Measurements from ENCODE around the gene CACHD1.

Gene CACHD1

DNA sequence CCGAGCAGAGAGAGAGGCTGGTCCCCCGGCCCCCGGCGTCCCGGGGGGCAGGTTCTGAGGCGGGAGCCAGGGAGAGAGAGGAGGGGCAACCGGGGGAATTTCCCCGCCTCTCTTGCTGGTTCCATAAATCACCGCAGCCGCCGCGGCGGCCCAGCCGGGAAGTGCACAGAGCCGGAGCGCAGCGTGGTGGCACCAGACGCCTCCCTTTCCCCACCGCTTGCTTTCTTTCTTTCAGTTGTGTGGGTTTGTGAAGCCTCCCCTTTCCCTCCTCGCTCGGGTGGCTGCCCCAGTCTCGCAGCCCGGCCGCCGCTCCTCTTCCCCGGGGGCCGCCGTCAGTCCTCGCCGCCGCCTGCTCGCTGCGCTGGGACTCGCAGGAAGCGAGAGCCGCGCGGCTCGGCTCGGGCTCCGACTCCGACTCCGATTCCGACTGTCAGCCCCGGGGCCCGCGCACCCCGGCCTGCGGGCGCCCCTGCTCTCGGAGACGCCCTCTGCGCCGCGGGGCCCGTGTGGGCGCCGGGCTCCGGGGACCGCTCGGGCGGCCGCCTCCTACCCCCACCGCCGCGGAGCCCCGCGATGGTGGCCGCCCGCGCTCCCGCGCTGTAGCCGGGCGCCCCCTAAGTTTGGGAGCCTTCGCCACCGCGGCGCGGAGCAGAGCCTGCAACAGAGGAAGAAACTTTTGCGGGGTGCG lies at the start of gene CACHD1:
TSS of gene CACHD1 (plus strand) at position 153 of the 688 bp plus-strand sequence. CDS start 616 bp downstream, outside the sequence.
- peak; percentile 27 to 42 for DNase-seq

DNA sequence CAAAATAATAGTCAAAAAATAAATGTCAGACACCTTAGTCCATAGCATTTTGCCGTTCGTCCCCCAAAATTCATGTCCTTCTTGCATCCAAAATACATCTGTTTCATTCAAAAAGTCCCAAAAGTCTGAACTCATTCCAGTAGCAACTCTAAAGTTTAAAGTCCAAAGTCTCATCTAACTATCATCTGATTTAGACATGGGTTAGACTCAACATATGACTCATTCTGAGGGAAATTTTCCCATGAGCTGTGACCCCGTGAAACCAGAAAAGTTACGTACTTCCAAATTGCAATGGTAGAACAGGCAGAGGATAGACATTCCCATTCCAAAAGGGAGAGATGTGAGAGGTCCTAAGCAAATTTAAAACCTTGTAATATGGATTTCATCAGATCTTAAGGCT lies 48.6 kb upstream of the CACHD1 start:
- no peak for DNase-seq

DNA sequence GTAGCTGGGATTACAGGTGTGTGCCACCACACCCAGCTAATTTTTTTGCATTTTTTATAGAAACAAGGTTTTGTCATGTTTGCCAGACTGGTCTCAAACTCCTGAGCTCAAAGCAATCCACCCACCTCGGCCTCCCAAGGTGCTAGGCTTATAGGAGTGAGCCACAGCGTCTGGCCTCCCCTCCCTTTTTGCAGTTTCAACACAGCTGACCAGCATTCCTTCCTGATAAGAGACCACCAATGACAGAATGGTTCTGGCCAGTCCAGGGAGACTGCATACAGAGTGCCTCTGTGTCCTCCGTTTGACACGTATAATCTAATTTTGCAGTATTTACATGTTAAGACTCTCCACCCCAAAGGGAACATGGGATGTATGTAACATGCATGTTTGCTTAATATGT lies 46.4 kb upstream of the CACHD1 start:
- no peak for DNase-seq

DNA sequence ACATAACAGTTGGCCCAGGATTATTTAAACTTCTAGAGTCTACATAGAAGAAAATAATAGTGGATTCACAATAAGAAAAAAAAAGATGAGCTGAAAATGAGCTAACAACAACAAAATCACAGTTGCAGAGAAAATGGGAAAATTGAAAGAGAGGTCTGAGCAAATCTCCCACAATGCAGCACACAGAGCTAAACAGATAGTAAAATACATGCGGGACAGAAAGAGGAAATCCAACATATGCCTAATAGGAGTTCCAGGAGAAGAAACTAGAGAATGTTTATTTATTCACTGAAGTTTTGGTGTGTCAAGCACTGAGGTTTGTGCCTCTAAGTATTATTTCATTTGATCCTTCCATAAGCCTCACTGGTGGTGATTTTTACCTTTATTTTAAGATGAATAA lies 45.5 kb upstream of the CACHD1 start:
- no peak for DNase-seq

DNA sequence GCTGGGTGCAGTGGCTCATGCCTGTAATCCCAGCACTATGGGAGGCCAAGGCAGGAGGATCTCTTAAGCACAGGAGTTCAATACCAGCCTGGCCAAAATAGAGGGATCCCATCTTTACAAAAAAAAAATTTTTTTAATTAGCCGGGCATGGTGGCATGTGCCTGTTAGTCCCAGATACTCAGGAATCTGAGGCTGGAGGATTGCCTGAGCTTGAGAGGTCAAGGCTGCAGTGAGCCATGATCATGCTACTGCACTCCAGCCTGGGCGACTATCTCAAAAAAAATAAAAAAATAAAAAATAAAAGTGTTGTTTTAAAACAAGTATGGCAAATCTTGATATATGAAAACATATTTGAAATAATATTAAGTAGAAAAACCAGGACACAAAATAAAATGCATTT lies 44.4 kb upstream of the CACHD1 start:
- no peak for DNase-seq

DNA sequence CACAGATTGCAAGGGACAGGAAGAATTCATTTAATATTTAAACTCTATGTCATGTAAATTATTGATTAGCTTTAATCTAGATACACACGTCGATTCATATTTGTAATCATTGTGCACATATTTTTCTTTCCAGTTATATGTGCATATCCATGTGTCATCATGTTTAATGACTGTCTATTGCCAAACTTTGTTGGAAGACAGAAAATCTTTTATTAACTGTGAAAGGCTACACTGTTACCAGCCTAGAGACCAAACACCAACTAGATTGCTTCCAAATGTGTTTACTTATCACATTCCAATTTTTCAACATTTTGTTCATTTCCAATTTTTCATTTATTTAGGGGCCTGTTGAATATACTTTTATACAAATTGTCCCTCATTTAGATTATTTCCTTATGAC lies 43.2 kb upstream of the CACHD1 start:
- no peak for DNase-seq

DNA sequence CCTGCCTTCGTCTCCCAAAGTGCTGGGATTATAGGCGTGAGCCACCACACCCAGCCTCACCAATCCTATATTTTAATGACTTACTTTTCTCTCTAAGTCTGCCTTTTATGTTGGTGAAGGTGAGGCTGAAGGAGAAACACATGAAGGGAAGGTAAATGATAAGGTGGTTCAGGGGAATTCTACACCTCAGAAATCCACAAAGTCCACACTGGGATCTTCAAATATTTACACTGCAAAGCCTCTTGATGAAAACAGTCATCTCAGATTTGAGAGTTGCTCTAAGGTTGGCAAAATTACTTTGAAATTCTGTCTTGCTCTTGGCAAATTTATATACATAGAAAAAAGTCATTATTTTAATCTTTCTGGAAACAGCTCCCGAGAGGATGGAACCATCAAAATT lies 42.0 kb upstream of the CACHD1 start:
- DNase-seq, result no peak

DNA sequence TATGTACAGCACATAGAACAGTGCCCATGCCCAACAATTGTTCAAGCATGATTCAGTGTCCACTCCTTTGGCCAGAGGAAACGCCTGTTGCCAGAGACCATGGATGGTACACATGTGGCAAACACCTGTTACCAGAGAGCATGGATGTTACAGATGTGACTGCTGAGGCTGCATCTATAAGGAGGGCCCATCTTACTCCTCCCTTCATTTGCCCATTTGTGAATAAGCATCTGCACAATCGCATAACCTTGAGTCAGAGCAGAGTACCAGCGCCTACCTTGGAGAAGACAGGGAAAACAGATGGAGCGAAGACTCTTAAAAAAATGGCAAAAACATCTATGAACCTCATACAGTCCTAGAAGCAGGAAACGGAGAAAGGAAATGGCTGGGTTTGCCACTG lies 36.6 kb upstream of the CACHD1 start:
- no peak for DNase-seq

DNA sequence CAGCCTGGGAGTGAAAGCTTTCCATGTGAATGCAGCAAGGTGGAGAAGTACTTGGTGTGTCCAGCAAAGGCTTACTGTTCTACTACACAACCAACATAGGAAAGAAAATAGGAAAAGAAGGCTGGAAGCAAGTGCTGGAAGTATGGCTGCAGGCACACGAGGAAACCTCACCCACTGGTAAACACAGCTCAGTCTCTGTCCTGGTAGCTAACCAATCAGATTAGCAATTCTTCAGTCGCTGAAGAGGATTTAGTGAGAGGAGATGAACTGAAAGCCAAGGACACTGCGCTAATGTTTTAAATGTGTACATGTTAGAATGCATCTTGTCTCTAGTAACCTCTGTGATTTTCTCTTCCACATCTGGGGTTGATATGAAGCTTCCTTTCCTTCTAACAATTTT lies 36.2 kb upstream of the CACHD1 start:
- no peak for DNase-seq

DNA sequence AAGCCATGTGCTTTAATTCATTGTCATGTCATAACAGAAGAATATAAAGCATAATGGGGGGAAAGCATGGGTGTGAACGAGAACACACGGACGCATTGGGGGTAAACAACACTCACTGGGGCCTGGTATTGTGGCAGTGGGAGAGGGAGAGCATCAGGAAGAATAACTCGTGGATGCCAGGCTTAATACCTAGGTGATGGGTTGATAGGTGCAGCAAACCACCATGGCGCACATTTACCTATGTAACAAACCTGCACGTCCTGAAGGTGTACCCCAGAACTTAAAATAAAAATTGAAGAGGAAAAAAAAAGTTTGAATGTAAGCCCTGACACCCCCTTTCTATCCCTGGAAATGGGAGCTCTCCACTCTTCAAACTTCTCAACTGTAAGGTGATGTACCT lies 34.9 kb upstream of the CACHD1 start:
- DNase-seq, result no peak

DNA sequence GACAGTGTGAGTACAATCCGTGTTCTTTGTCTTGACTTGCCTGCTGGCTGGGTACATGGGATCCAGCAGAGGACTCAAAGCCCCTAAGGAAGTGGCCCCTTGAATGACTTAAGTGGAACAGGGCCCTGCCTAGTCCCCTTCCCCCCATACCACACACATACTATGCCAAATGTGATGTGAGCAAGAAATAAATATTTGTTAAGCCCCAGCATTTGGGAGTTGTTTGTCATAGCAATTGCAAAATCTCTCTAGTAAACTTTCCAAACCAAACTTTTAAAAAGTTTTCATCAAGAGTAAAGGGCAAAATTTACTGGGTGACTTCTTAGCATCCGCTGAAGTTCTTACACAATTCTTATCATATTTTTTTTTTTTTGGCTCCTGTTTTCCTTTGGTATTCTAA lies 32.5 kb upstream of the CACHD1 start:
- no peak for DNase-seq

DNA sequence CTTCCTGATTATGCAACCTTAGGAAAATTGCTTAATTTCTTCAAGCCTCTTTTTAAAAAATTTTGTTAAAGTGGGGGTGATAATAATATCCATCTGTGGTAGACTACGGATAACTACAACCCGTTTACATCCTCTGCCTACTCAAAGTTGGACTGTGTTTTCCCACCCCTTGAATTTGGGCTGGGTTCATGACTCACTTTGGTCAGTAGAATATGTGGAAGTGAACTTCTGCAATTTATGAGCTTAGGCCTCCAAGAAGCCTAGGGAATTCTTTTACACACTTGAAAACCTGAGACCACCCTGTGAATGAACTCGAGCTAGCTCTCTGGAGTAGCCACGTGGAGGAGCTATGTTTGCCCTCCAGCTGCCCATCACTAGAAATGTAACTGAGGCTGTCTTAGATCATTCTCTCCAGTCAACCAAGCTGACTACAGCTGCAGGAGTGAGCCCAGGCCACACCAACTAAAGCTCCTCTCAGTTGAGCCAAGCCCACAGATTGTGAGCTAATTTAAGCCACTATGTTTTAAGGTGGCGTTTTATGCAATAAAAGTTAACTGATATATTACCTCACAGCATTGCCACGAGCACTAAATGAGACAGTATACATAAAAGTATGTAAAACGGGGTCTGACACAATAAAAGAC lies 29.6 kb upstream of the CACHD1 start:
- no peak for DNase-seq

DNA sequence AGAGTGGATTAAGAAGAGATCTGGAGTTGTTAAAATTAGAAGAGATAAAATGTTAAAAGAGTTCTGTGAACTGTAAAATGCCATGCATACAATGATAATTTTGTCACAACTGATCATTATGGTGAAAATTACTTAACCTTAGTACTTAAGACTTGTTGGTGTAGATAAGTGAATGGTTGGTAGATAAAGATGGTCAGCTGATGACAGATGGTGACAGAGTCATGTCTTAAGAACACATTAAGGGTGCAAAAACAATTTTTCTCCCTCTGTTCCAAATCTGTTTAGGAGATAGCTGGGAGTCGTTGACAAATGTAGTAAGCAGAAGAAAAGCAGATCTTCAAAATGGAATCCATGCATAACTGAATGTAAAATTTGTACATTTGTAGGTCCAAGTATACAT lies 18.5 kb upstream of the CACHD1 start:
- DNase-seq, result no peak

DNA sequence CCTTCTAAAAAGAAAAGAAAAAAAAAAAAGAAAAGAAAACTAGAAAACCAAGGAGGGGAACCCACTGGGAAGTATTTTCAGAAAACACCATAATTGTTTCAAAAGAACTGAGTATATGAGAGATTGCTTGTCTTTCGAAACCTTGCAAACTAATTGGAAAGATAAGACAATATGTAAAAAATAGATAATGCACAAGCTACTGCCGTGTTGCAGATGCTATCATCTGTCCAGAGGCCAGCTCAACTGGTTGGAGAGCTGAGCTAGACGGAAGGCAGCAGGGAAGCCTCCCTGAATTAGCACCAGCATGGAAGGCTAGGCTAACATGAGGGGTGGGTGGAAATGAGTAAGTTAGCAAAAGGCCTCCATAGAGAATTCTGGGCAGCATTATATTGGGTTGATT lies 16.2 kb upstream of the CACHD1 start:
- no peak for DNase-seq

DNA sequence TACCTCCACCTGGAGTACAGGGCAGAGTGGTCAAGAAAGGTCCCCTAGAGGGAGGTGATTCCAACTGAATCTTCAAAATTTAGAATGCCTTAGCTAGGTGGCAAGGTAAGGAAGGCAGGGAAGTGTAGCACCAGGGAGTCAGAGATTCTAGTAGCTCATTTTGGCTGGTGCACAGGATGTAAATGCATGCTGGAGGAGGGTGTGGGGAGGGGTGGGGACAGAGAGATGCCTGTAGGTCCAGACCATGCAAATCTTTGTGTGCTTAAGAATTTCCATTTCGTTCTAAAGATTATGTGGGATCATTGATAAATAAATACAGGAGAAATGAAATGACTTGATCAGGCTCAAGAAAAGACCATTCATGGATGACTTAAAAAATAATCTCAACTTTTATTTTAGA lies 11.0 kb upstream of the CACHD1 start:
- DNase-seq, result no peak

DNA sequence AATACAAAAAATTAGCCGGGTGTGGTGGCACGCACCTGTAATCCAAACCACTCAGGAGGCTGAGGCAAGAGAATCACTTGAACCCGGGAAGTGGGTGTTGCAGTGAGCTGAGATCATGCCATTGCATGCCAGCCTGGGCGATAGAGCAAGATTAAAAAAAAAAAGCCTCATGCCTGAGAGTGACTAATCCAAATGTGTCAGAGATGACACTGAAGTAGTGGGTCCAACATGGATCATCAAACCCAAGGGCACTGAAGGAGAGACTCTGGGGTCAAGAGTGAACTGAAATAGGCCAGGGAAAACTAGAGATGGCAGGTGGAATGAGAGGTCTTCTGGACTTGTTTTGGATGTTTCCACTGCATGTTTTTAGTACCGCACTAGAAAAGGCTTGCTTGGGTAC lies 10.2 kb upstream of the CACHD1 start:
- no peak for DNase-seq

DNA sequence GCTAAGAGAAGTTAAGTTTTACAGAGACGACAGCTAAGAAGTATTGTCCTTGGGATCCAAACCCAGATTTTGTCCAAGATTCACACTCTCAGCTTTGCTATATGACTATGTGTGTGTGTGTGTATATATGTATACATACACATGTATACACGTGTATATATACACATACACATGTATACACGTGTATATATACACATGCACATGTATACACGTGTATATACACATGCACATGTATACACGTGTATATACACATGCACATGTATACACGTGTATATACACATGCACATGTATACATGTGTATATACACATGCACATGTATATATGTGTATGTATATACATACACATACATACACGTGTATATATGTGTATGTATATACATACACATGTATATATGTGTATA lies 3.9 kb upstream of the CACHD1 start:
- DNase-seq, result no peak

DNA sequence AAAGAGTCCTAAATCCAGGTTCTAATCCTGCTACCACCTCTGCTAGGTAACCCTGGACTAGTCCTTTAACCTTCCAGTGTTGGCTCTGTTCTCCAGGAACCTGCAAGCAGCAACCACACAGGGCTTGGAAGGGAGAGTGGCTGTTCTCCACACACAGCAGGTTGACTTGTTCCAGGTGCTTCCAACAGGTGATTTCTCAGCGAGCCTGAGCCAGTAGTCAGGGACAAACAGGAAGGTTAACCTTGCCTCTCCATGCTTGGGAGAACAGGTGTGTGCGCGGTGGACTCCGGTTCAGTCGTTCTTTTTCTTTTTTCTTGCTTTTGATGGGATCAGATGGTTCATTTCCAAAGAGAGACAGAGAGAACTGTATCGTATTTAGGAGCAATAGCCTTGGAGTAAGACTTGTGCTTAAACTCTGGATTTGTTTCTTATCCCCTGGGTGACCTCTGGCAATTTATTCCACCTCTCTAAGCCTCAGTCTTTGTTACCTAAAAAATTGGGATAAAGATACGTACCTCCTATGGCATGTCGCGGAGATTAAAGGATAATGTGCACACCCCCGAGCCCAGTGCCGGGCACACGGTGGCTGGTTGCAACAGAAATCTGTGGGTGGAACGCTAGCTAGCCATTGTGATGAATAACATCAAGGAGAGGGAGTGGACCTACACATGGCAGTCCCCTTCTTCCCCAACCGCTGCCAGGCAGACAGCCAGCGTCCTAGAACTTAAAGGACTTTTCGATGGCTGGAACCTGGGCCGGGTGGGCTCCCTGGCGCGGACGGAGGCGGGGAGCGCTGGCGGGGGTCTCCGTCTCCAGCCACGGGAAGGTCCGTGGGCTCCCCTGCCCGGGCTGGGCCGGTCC lies 583 bp upstream of the CACHD1 start:
- no peak for DNase-seq

DNA sequence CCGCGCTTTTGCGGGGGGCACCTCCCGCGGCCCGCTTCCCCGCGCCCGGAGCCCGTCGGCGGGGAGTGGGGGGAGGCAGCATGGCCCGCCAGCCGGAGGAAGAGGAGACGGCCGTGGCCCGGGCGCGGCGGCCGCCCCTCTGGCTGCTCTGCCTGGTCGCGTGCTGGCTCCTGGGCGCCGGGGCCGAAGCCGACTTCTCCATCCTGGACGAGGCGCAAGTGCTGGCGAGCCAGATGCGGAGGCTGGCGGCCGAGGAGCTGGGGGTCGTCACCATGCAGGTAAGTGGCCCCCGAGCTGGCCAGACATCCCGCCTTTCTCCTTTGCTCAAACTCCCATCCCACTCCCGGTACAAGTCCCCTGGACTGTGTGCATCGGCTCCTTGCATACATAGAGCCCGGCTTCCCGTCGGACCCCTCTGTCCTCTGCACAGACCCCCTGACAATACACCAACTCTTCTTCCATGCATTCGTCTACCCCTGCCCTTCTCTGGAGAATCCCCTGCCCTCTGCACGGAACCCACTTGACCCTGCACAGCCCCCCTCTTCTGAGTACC lies 812 bp downstream of the CACHD1 start:
- DNase-seq, result no peak

DNA sequence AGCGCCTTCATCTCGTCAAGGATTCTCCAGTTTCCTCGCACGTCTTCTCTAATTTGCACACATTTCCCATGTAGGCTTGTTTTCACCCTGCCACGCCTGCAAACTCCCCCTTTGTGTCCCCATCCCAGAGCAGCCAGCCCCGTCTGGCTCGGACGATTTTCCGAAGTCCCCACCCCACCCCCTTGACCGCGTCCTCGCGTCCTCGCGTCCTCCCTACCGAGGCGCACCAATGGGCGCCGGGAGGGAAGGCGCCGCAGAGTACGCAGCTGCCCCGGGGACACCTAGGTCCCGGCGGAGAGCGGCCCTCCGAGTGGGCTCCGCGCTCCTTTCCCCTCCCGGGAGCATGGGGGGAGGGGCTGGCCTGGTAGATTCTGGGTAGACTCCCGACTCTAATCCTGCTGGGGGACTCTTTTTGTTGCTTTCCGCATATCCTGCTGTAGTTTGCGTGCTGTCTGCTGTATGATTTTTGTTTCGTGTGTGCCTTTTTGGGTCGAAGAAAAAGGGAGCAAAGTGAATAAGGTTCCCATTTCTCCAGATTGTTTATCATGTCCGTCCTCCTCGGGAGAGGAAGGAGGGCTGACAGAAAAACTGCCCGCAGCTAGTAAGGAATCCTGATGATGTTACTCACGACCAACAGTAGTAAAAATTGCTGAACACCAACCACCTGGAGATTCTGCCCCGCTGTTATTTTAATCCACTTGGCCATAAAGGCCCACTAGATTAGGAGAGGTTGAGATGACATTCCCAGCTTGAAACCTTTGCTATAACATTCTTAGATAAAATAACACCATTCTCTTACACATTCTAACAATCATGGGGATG lies 1.5 kb downstream of the CACHD1 start:
- DNase-seq, result peak; percentile 9 to 15

DNA sequence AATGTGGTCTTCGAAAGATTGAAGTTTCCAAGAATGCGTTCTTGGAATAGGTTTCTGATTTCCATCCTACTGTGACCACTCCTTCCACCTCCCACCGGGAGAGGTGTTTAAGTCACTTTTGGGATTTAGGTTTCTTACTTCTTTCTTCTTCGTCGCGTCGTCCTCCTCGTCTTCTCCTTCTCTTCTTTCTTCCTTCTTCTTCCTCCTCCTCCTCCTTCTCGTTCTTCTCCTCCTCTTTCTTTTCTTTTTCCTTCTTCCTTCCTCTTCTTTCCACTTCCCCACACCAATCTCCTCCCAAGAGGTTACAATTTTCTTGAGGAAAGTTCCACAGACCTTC lies 2.1 kb downstream of the CACHD1 start:
- no peak for DNase-seq

DNA sequence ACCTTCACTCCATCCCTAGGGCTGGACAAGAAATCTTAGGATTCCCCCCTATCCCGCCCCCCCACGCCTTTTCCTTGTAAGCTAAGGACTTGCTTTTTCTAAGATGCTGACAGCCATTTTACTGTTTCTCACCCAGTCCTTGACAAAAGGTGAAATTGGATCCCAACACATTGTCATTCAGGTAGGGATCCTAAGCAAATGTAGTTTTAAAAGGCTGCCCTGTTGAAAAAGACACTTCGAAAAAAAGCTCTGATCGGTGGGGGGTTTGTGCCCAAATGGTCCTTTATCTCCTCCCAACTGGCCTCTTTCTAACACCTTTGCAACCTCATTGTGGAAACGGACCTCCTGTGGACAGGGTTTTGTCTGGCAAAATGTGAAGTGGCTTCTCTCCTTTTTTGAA lies 2.9 kb downstream of the CACHD1 start:
- no peak for DNase-seq

DNA sequence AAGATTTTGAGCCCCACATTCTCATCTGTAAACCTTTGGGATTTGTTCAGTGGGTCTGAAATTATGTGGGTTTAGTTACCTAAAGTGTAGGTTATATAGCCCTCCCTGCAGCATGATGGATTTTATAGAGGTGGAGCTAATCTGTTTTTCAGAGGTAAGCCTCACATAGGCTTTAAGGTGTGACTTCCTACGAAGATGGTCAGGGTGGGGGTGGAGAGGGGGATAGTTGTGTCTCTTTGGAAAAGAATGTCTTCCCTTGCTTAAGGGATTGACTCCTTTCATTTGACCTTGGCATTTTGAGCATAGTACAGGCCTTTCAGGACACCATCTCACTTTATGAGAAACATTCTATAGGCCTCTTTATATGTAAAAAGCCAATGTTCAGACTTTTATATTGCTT lies 3.4 kb downstream of the CACHD1 start:
- DNase-seq, result no peak

All from SHP77 (cell line).